ENCODE measurements around the gene GAMT.

The GAMT gene

DNA sequence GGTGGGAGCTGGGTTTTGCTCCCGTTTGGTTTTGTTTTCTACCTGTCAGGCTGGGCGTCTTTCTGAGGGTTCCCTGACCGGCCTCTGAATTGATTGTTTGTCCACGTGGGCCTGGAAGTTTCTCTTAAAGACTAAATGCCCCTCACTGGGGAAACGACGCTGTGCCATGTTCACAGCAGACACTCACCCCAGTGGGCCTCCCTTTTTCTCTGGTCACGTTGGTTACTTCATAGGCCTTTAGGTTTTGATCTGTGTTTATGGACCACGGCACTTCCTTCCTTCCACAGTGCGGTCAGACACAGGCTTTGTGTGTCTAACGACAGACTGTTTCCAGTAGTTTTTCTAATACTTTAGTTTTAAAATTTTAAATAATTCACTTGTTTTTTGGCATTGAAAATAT, 37.7 kb downstream of the GAMT start:
- no peak for DNase-seq

DNA sequence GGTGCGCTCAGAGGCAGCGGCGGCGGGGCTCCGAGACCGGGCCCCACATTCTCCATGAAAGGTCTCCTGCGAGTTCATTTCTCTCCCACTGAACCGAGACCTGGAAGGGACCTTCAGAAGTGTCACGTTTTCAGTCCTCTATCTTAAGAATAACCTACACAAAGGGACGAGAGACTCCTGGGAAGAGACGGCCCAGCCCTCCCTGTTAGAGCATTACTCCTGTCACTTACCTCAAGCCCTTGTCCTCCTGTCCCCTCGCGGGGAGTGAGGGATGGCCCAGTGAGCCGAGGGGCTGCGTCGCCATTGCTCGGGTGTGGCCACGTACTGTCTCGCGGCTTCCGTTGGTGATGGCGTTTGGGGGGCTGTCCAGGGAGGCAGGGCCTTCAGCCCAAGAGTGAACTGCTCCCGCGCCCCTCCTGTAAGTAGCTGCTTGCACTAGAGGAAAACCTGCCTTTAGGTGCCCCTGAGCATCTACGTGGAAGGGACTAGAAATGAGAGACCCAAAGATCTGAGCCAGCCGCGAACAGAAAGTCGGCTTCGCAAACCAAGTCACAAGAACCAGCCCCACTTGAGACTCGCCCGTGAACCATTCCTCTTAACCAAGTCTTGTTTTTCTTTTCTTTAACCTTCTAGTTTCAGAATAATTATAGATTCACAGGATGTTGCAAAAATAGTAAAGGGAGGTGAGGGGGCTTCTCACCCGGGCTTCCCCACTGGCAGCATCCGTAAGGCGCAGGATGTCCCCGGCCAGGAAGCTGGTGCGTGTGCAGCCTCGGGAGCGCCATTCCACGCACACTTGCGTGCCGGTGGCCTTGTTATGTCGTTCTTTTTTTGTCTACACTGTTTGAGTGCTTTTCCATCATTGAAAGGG, 38.7 kb downstream of the GAMT start:
- DNase-seq: peak; percentile 76

DNA sequence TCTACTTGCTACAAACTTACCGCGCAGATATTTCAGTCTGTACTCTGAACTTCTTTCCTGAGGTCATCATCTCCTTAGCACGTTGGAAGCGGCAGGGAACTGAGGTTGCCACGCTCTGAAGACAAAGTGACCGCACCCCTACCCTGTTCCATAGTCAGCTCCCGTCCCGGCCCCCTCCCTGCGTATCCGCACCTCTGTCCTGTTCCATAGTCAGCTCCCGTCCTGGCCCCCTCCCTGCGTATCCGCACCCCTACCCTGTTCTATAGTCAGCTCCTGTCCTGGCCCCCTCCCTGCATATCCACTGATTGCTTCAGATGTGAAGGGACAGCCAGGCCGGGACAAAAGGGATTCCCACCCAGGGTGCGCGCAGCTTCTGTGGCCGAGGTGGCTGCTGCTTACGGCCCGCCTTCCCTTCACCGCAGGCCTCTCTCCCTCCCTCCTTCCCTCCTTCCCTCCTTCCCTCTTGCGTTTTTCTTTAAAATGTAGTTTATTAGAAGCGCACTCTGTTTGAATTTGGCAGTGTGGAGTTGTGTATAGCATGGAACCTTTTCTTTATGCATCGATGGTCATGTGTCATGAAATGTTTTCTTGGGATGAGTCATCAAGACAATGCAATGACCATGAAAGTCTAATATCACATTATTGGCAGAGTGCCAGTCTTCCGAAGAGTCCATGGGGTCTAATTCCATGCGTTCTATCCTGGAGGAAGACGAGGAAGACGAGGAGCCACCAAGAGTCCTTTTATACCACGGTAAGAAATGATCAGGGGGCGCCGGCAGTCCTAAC, 39.5 kb downstream of the GAMT start:
- DNase-seq: peak; percentile 88

DNA sequence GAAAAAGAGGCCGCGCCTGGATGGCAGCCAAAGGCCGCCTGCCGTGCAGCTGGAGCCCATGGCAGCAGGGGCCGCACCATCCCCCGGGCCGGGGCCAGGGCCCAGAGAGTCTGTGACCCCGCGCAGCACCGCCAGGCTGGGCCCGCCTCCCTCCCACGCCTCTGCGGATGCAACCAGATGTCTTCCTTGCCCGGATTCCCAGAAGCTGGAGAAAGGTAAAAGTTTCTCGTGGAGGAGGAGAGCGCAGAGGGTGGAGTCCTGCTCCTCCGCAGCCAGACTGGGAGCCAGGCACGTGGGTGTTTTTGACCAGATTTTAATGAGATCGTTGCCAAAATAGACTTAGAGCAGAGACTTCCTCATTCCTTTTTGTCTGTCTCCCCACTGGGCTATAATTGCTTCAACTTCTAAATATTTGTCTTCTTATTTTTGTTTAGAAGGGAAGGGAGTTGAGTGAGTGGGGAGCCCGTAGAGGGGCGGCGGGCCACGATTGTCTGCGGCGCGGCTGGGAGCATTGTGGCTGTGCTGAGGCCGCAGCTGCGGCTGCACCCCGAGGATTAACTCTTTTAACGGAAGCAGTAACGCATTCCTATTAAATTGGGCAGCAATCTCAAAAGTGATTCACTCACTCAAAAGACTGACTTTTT, 40.4 kb downstream of the GAMT start:
- no peak for DNase-seq

DNA sequence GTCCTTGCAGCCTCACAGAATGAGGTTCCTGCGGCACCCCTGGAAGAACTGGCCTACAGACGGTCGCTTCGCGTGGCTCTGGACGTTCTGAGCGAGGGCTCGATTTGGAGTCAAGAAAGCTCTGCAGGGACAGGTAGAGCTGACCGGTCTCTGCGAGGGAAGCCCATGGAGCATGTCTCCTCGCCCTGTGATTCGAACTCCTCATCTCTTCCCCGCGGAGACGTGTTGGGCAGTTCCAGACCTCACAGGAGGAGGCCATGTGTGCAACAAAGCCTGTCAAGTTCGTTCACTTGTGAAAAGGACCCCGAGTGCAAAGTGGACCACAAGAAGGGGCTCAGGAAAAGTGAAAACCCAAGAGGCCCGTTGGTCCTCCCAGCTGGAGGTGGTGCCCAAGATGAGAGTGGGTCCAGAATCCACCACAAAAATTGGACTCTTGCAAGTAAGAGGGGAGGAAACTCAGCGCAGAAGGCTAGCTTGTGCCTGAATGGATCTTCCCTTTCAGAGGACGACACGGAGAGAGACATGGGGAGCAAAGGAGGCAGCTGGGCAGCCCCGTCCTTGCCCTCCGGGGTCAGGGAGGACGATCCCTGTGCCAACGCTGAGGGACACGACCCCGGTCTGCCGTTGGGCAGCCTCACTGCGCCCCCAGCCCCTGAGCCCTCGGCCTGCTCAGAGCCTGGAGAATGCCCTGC, 41.1 kb downstream of the GAMT start:
- peak; percentile 91 for DNase-seq

DNA sequence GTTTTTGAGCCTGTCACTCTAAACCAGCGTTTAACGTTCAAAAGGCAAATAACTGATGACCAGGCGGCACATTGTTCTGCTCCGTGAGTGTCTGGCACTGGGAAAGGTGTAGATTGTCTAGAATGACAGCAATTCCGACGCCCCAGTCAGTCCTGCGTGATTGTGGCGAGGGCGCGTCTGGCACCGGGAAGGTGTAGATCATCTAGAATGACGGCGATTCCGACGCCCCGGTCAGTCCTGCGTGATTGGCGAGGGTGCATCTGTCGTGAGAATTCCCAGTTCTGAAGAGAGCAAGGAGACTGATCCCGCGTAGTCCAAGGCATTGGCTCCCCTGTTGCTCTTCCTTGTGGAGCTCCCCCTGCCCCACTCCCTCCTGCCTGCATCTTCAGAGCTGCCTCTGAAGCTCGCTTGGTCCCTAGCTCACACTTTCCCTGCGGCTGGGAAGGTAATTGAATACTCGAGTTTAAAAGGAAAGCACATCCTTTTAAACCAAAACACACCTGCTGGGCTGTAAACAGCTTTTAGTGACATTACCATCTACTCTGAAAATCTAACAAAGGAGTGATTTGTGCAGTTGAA, 43.7 kb downstream of the GAMT start:
- DNase-seq: no peak

DNA sequence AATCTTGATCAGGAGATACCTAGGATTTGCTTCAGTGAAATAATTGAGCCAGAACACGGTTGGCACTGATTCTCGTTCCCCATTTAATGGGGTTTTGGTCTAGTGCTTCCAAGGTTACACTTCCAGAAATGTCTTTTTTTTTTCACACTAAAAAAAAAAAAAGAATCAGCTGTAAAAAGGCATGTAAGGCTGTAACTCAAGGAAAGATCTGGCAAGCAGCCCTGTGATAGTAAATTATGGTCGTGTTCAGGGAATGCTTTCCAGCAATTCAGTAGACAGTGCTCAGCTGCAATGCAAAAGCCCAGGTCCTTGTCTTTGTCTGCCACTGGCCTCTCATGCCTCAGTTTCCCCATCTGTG, 44.9 kb downstream of the GAMT start:
- no peak for DNase-seq

DNA sequence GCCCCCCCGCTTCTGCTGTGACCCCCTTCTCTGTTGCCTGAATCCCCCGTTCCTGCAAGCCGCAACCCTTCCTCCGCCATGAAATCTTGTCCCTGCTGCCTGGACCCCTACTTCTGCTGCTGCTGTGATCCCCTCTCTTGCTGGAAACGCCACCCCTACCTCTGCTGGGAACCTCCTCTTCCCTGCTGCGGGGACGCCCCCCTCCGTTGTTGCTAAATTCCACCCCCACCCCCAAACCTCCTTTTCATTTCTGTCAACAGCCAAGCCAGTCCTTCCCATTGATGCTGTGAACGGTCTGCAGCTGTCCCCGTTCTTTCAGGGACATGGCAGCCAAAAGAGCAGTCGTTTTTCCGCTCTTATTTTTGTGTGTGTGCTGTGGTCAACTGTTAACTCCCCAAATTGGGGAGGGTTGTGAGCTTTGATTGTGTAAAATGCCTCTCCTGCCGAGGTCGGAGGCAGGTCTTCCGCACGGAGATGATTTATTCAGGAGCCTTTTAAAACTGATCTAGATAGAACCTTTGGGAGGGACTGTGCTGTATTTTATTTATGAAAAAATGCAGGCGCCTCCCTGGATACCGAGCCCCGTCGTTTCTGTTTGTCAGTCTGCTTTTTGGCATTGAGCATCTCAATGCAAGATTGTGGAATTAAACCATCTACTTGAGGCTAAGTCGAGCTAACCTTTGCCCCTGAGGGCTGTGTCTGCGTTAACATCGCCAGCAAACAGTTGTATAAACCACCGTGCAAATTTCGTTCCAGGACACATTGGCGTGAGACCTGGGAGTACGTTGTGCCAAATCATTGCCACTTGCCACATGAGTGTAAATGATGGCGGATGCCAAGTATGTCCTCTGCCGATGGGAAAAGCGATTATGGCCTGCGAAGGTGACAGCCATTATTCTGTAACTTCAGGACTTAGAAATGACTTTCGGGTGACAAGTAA, 45.5 kb downstream of the GAMT start:
- DNase-seq: peak; percentile 80

DNA sequence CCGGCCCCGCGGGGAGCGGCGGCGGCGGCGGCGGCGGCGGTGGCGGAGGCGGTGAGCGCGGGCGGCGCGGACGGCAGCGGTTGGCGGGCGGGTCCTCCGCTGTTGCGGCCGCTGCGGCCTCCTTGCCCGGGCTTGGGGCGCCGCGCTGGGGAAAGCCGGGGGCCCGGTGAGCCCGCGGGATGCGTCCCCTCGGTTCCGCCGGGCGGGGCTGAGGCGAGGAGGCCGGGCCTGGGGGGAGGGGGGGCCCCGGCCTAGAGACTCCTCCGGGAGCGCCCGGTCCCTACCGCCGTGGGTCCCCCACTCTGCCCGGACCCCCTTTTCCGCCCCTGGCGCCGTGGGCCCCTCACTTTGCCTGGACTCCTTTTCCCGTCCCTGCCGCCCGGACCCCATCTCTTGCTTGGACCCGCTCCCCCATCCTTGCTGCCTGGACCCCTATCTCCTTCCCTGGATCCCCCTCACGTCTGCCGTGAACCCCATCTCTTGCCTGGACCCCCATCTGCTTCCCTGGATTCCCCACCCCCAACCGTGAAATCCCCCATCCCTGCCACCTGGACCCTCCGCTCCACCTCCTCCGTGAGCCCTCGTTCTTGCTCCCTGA, 46.3 kb downstream of the GAMT start:
- DNase-seq: peak; percentile 32

DNA sequence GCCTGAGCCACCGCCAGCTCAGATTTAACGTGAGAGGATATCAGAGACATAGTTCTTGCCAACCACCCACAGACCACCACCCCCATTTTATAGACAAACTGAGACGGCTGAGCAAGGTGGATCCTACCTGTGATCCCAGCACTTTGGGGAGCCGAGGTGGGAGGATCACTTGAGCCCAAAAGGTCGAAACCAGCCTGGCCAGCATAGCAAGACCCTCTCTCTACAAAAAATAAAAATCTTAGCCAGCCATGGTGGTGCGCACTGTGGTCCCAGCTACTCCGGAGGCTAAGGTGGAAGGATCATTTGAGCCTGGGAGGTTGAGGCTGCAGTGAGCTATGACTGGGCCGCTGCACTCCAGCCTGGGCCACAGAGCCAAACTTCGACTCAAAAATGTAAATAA, 48.2 kb downstream of the GAMT start:
- no peak for DNase-seq

DNA sequence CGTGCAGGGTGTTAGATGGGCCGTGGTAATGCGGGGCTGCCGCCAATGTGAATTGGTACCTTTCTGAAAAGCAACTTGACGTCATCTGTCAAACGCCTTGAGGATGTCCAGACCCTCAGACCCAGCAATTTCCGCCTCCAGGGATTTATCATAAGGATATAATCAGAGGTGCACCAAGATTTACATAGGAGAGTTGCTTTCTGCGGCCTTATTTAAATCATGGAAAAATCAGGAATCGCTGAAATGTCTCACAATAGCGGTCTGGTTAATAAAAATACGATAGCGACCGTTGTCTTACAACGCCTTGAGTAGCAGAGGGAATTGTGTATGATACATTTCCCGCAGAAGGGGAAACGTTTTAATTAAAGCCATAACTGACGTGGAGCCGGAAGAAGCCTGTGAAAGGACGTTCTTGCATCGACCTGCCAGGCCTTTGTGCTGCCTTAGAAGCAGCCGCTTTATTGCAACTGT, 49.9 kb downstream of the GAMT start:
- peak; percentile 71 for DNase-seq

DNA sequence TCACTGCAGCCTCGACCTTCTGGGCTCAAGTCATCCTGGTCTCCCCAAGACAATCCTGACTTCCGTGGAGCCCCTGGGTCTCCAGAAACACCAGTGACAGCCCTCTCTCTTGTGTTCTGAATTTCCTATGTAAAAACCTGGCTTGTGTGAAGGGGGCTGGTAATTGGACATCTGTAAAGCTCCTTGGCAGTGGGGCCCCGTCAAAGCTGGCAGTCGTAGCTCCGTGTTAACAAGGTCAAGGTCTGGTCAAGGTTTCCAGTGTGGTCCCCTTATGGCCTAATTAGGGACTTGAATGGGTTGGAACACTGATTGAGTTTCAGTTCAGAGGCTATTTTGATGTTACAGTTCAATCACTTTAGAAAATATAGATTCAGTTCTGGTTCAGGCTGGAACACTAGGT, 50.5 kb downstream of the GAMT start:
- DNase-seq: peak; percentile 72

DNA sequence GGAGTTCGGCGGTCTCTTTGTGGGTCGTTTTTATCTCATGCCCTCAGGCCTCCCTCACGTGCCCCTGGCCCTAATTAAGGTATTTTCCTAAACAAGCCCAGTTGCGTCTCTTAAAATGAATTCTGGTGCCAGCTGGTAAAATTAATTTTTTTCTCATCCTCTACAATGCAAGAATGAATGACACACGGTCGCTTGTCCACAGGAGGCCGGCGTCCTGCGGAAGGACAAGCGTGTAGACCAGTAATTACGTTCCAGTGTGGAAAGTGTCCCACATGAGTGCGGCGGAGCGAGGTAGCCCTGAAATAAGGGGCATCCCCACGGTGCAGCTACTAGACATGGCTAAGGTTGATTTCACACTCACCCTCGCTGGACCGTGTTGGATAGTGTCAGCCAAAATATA, 52.1 kb downstream of the GAMT start:
- no peak for DNase-seq
